HEK293 (cell line): Measurements from ENCODE around the gene TSPO.

Experiments used
- REPIN1 ChIP-seq: fragments of 450-650 bp; formaldehyde crosslinking; IDR thresholded peaks from 2 replicates; pipeline ENCODE4 v1.5.1; 2017; ENCODE audit warnings: missing biosample characterization, missing genetic modification characterization, low read depth
- SETDB1 ChIP-seq: IDR thresholded peaks from one replicate; pipeline ENCODE4 v1.6.1; 2017; ENCODE audit warnings: mild to moderate bottlenecking, low read length, moderate library complexity, mixed read lengths; ENCODE audit not compliant: insufficient read length
- ZBTB21 ChIP-seq: fragments of 450-650 bp; formaldehyde crosslinking; IDR thresholded peaks from 2 replicates; pipeline ENCODE4 v1.5.1; 2017; ENCODE audit warnings: missing biosample characterization, missing genetic modification characterization
- ZFP37 ChIP-seq: fragments of 450-650 bp; formaldehyde crosslinking; IDR thresholded peaks from 2 replicates; pipeline ENCODE4 v1.5.1; 2016; ENCODE audit warnings: missing biosample characterization, missing genetic modification characterization
- ZNF23 ChIP-seq: fragments of 450-650 bp; formaldehyde crosslinking; IDR thresholded peaks from 2 replicates; pipeline ENCODE4 v1.5.1; 2016; ENCODE audit warnings: missing biosample characterization, missing genetic modification characterization, borderline replicate concordance
- ZNF324 ChIP-seq: fragments of 450-650 bp; formaldehyde crosslinking; IDR thresholded peaks from 2 replicates; pipeline ENCODE4 v1.5.1; 2016; ENCODE audit warnings: missing biosample characterization, missing genetic modification characterization
- ZNF623 ChIP-seq: fragments of 450-650 bp; formaldehyde crosslinking; IDR thresholded peaks from 2 replicates; pipeline ENCODE4 v1.5.1; 2016; ENCODE audit warnings: missing biosample characterization, missing genetic modification characterization
- ZNF629 ChIP-seq: fragments of 450-650 bp; formaldehyde crosslinking; IDR thresholded peaks from 2 replicates; pipeline ENCODE4 v1.5.1; 2017; ENCODE audit warnings: missing biosample characterization, missing genetic modification characterization
- TF ChIP-seq, protein P1 (sequence below): fragments of 450-650 bp; formaldehyde crosslinking; IDR thresholded peaks from 2 replicates; pipeline ENCODE4 v1.5.1; 2016; ENCODE audit warnings: missing biosample characterization, missing genetic modification characterization

DNA sequence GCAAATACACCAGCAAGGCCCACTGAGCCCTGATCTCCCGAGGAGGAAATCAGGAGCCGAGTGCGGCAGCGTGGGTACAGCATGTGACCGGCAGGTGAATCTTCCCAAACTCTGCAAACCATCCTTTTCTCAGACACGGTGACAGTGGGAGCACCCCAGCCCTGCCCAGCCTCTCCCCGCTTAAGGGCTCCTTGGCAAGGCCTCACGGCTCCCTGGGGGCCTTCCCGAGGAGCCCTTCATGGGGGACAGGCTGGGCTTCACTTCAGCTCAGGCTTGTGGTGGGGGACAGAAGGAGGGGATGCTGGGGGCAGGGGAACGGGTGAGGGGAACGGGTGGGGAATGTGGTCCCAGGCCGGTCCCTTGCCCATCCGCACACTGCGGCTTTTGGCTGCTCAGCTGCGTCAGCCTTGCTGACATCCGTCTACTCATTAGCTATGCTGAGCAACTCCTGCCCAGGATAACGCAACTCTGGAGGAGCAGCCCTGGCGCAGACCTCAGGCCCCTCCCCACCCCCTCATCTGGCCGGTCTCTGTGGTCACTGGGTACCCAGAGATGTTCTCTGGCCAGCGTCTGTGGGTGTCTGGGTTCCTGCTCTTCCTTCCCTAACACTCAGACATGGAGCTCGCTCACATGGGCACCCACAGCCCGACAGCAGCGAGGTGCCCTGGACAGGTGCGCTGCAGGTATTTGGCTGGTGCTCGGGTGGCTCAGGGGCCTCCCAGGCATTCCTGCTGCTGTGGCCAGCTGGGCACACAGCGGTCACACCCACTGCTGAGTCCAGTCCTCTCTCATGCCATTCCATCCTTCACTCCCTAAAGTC, 57.6 kb downstream of the TSPO start:
- TF ChIP-seq SETDB1 (no peak), ZNF23 (tag by site-specific recombination) (no peak), ZNF629 (tag by site-specific recombination) (no peak), ZBTB21 (no peak), REPIN1 (tag by site-specific recombination) (no peak), ZNF623 (tag by site-specific recombination) (no peak), ZNF324 (no peak), ZFP37 (tag by site-specific recombination) (no peak)
- TF ChIP-seq, protein P1, sequence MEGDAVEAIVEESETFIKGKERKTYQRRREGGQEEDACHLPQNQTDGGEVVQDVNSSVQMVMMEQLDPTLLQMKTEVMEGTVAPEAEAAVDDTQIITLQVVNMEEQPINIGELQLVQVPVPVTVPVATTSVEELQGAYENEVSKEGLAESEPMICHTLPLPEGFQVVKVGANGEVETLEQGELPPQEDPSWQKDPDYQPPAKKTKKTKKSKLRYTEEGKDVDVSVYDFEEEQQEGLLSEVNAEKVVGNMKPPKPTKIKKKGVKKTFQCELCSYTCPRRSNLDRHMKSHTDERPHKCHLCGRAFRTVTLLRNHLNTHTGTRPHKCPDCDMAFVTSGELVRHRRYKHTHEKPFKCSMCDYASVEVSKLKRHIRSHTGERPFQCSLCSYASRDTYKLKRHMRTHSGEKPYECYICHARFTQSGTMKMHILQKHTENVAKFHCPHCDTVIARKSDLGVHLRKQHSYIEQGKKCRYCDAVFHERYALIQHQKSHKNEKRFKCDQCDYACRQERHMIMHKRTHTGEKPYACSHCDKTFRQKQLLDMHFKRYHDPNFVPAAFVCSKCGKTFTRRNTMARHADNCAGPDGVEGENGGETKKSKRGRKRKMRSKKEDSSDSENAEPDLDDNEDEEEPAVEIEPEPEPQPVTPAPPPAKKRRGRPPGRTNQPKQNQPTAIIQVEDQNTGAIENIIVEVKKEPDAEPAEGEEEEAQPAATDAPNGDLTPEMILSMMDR (tag by site-specific recombination): no peak
